Mesendoderm (in vitro differentiated cells): ENCODE results near the gene EMSY.
A peak's percentile ranks its signal among the peaks of the same experiment; 100 is the strongest.

Source experiments
- DNase-seq: peaks from one replicate; pipeline ENCODE4 v3.0.0; 2013
- H2AK5ac ChIP-seq: 2 replicates; pipeline ENCODE4 v1.6.1; 2013; ENCODE audit warnings: low read length, inconsistent platforms
- H2BK120ac ChIP-seq: 2 replicates; pipeline ENCODE4 v1.6.1; 2013; ENCODE audit warnings: low read depth, mild to moderate bottlenecking, low read length, moderate library complexity, mixed read lengths
- H2BK15ac ChIP-seq: replicated peaks from 2 replicates; pipeline ENCODE4 v1.6.1; 2013; ENCODE audit warnings: low read depth, mild to moderate bottlenecking, moderate library complexity
- H2BK5ac ChIP-seq: 2 replicates; pipeline ENCODE4 v1.6.1; 2013; ENCODE audit warnings: low read length, inconsistent platforms
- H3K18ac ChIP-seq: 2 replicates; pipeline ENCODE4 v1.6.1; 2013; ENCODE audit warnings: mild to moderate bottlenecking, low read length, mixed read lengths
- H3K23ac ChIP-seq: one replicate; pipeline ENCODE4 v1.6.1; 2013; ENCODE audit warnings: low read length
- H3K27ac ChIP-seq: 2 replicates; pipeline ENCODE4 v1.5.1; 2013; ENCODE audit warnings: low read depth, mild to moderate bottlenecking, inconsistent platforms, low read length, moderate library complexity
- H3K27me3 ChIP-seq: 2 replicates; pipeline ENCODE4 v1.6.1; 2013; ENCODE audit warnings: low read length, control low read depth, mild to moderate bottlenecking, inconsistent platforms; ENCODE audit not compliant: insufficient read depth, poor library complexity
- H3K36me3 ChIP-seq: 2 replicates; pipeline ENCODE4 v1.6.1; 2013; ENCODE audit warnings: low read length, inconsistent platforms; ENCODE audit not compliant: control insufficient read depth, insufficient read depth
- H3K4ac ChIP-seq: one replicate; pipeline ENCODE4 v1.6.1; 2013; ENCODE audit warnings: low read depth, mild to moderate bottlenecking, low read length, moderate library complexity
- H3K4me1 ChIP-seq: 2 replicates; pipeline ENCODE4 v1.6.1; 2013; ENCODE audit warnings: low read depth, low read length, inconsistent platforms; ENCODE audit not compliant: control insufficient read depth
- H3K4me2 ChIP-seq: 2 replicates; pipeline ENCODE4 v1.6.1; 2013; ENCODE audit warnings: low read length
- H3K4me3 ChIP-seq: 2 replicates; pipeline ENCODE4 v1.5.1; 2013; ENCODE audit warnings: mild to moderate bottlenecking, low read length
- H3K56ac ChIP-seq: one replicate; pipeline ENCODE4 v1.6.1; 2013; ENCODE audit warnings: low read length
- H3K79me1 ChIP-seq: 2 replicates; pipeline ENCODE4 v1.6.1; 2013; ENCODE audit warnings: low read length, inconsistent platforms
- H3K79me2 ChIP-seq: 2 replicates; pipeline ENCODE4 v1.6.1; 2013; ENCODE audit warnings: mild to moderate bottlenecking, low read length; ENCODE audit not compliant: control insufficient read depth, insufficient read depth
- H3K9ac ChIP-seq: 2 replicates; pipeline ENCODE4 v1.6.1; 2013; ENCODE audit warnings: low read length, inconsistent platforms
- H4K5ac ChIP-seq: one replicate; pipeline ENCODE4 v1.6.1; 2013; ENCODE audit warnings: low read length
- H4K8ac ChIP-seq: one replicate; pipeline ENCODE4 v1.6.1; 2013; ENCODE audit warnings: low read depth, mild to moderate bottlenecking, control low read depth, low read length, moderate library complexity
- WGBS: extraction: QIAGEN DNeasy Blood & Tissue Kit; methylation state at CpG from one replicate; pipeline ENCODE4 v1.1.7; 2013; ENCODE audit warnings: low lambda C conversion rate, missing lambda C conversion rate; ENCODE audit not compliant: insufficient coverage; ENCODE audit errors: extremely low coverage; 5-methylcytosine and 5-hydroxymethylcytosine counted together

The EMSY gene

GRCh38 chr11:76426660-76427059 lies 18.2 kb upstream of the EMSY start:
- Histone ChIP-seq H3K4me3 (no peak overlapping the region), H3K23ac (no peak overlapping the region), H3K56ac (no peak overlapping the region), H3K9ac (no peak overlapping the region), H3K4ac (no peak overlapping the region), H3K27ac (no peak overlapping the region), H3K4me2 (no peak overlapping the region), H4K8ac (no peak overlapping the region), H3K18ac (no peak overlapping the region), H2BK15ac (no peak overlapping the region), H3K36me3 (no peaks in the 10 kb centered on the region), H4K5ac (no peak overlapping the region), H2AK5ac (no peak overlapping the region), H2BK120ac (no peak overlapping the region), H3K27me3 (no peaks in the 10 kb centered on the region), H3K79me2 (no peaks in the 10 kb centered on the region), H2BK5ac (no peak overlapping the region), H3K79me1 (no peaks in the 10 kb centered on the region), H3K4me1 (no peaks in the 10 kb centered on the region)
- no peak for DNase-seq

GRCh38 chr11:76436020-76436419 lies 8.8 kb upstream of the EMSY start:
- no peak overlapping the region for H2BK120ac ChIP-seq
- no peak overlapping the region for H3K4me2 ChIP-seq
- H3K18ac ChIP-seq, result no peak overlapping the region
- H3K79me2 ChIP-seq, result no peaks in the 10 kb centered on the region
- H2BK15ac ChIP-seq, result no peak overlapping the region
- no peaks in the 10 kb centered on the region for H3K27me3 ChIP-seq
- H4K8ac ChIP-seq, result no peak overlapping the region
- H3K27ac ChIP-seq, result no peak overlapping the region
- WGBS, result no CpG with 5 or more reads among the region's 1 CpG
- no peaks in the 10 kb centered on the region for H3K4me1 ChIP-seq
- no peak overlapping the region for H3K4me3 ChIP-seq
- H4K5ac ChIP-seq, result no peak overlapping the region
- H3K9ac ChIP-seq, result no peak overlapping the region
- DNase-seq, result no peak
- no peak overlapping the region for H2BK5ac ChIP-seq
- no peak overlapping the region for H2AK5ac ChIP-seq
- no peak overlapping the region for H3K56ac ChIP-seq
- no peaks in the 10 kb centered on the region for H3K79me1 ChIP-seq
- H3K36me3 ChIP-seq, result no peaks in the 10 kb centered on the region
- H3K4ac ChIP-seq, result no peak overlapping the region
- H3K23ac ChIP-seq, result no peak overlapping the region

GRCh38 chr11:76443268-76443980 lies 1.4 kb upstream of the EMSY start:
- no peak for DNase-seq
- Histone ChIP-seq H3K4me2 (peak overlapping the region; percentile 52), H3K4me1 (no peaks in the 10 kb centered on the region), H2BK120ac (no peak overlapping the region), H4K8ac (no peak overlapping the region), H3K18ac (no peak overlapping the region), H4K5ac (no peak overlapping the region), H3K36me3 (no peaks in the 10 kb centered on the region), H2AK5ac (no peak overlapping the region), H3K4me3 (peak overlapping the region; percentile 91), H2BK5ac (no peak overlapping the region), H3K79me1 (peaks cover 5% of the 10 kb centered on the region), H2BK15ac (no peak overlapping the region), H3K79me2 (peaks cover 21% of the 10 kb centered on the region), H3K27me3 (no peaks in the 10 kb centered on the region), H3K9ac (peak overlapping the region; percentile 97), H3K27ac (no peak overlapping the region), H3K4ac (no peak overlapping the region), H3K56ac (peak overlapping the region; percentile 98), H3K23ac (no peak overlapping the region)
- no CpG with 5 or more reads among the region's 10 CpGs for WGBS

- H3K18ac ChIP-seq, result no peak overlapping the region
- peaks cover 21% of the 10 kb centered on the region for H3K79me2 ChIP-seq
- H3K4ac ChIP-seq, result peak overlapping the region; percentile 56
- H4K8ac ChIP-seq, result no peak overlapping the region
- no peak overlapping the region for H4K5ac ChIP-seq
- H3K4me3 ChIP-seq, result peak overlapping the region; percentile 91
- no peak for DNase-seq
- no peaks in the 10 kb centered on the region for H3K27me3 ChIP-seq
- no peak overlapping the region for H2BK15ac ChIP-seq
- H3K79me1 ChIP-seq, result peaks cover 5% of the 10 kb centered on the region
- H2BK5ac ChIP-seq, result peak overlapping the region; percentile 48
- H3K4me1 ChIP-seq, result no peaks in the 10 kb centered on the region
- peak overlapping the region; percentile 52 for H3K4me2 ChIP-seq
- H2BK120ac ChIP-seq, result no peak overlapping the region
- H3K27ac ChIP-seq, result peak overlapping the region; percentile 58
- peak overlapping the region; percentile 97 for H3K9ac ChIP-seq
- H3K36me3 ChIP-seq, result no peaks in the 10 kb centered on the region
- no peak overlapping the region for H3K23ac ChIP-seq
- no CpG with 5 or more reads among the region's 10 CpGs for WGBS
- H2AK5ac ChIP-seq, result peak overlapping the region; percentile 53
- H3K56ac ChIP-seq, result peak overlapping the region; percentile 98
These were observed 794 bp upstream of the EMSY start for GRCh38 chr11:76444065-76444383.

GRCh38 chr11:76445121-76446084 lies 585 bp downstream of the EMSY start:
- WGBS, result no CpG with 5 or more reads among the region's 56 CpGs

More at GRCh38 chr11:76445121-76446084, 585 bp downstream of the EMSY start:
- Histone ChIP-seq H3K79me2 (peaks cover 23% of the 10 kb centered on the region), H3K23ac (peak overlapping the region; percentile 74), H2BK15ac (no peak overlapping the region), H4K5ac (no peak overlapping the region), H3K56ac (peak overlapping the region; percentile 91), H3K18ac (peak overlapping the region; percentile 80), H3K4me2 (peak overlapping the region; percentile 93), H3K4me1 (no peaks in the 10 kb centered on the region), H3K36me3 (no peaks in the 10 kb centered on the region), H3K27me3 (no peaks in the 10 kb centered on the region), H2AK5ac (no peak overlapping the region), H3K27ac (peak overlapping the region; percentile 70), H3K4me3 (peak overlapping the region; percentile 97), H2BK5ac (no peak overlapping the region), H2BK120ac (peak overlapping the region; percentile 62), H3K79me1 (peaks cover 7% of the 10 kb centered on the region), H4K8ac (no peak overlapping the region), H3K9ac (peak overlapping the region; percentile 95), H3K4ac (peak overlapping the region; percentile 94)
- peak; percentile 98 for DNase-seq
